ENCODE results near the gene CTH.

DNA sequence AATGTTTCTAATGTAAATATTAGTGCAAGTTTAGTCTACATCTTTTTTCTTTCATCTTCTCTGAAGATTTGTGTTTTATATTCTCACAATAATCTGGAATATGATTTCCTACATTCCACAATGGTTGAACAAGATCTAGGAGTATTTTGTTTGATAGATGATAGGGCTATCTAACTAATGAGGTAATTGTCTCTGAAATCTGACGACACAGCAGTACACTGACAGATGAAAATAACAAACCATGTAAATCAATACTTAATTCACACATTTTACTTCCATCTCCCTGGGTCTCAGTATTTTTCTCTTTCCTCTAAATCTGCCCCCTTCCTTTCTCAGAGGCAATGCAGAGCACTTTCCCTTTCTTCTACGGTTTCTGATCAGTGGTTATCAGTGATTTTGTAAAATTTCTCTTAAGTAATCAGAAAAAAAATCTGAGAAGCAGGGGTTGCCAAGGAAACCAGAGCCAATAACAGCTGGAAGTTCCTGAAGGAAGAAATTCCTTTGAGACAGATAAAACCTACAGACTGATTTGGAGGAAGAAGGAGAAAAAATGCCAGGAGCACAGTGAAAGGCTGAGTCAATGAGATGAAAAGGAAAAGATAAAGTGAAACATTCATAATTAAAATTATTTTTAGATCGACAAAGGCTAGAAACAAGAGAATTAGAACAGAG is 49.2 kb upstream of the CTH start:
- TF ChIP-seq CTCF (IDR thresholded peaks at IDR 0.05) (no peak), POLR2A (IDR thresholded peaks at IDR 0.05) (no peak)
